HL-60/S4 treated with retinoic acid at 250 ng/mL for 4 days and 3 days (cell line): ENCODE measurements around the gene SLC6A19.

ENCODE experiments used
- in situ Hi-C: fragments of 300-500 bp; cut with MboI; formaldehyde crosslinking; loops from 2 replicates; pipeline ENCODE4 v1.7.0; 2022; ENCODE audit warnings: low sequenced_read_pairs

Gene SLC6A19

DNA sequence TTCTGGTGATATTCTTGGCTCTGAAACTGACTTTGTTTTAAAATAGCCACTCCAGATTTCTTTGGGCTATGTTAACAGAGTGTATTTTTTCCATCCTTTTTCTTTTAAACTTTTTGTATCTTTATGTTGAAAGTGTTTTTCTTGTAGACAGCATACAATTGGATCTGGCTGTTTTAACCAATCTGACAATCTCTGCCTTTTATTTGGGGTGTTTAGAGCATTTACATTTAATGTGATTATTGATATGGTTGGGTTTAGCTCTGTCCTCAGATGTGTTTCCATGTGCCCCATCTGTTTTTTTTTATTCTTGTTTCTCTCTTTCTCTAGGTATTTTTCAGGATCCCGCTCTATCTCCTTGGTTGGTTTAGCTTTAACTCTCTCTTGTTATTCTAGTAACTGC is 34.4 kb downstream of the SLC6A19 start:
- in situ Hi-C loops: no loop called here

DNA sequence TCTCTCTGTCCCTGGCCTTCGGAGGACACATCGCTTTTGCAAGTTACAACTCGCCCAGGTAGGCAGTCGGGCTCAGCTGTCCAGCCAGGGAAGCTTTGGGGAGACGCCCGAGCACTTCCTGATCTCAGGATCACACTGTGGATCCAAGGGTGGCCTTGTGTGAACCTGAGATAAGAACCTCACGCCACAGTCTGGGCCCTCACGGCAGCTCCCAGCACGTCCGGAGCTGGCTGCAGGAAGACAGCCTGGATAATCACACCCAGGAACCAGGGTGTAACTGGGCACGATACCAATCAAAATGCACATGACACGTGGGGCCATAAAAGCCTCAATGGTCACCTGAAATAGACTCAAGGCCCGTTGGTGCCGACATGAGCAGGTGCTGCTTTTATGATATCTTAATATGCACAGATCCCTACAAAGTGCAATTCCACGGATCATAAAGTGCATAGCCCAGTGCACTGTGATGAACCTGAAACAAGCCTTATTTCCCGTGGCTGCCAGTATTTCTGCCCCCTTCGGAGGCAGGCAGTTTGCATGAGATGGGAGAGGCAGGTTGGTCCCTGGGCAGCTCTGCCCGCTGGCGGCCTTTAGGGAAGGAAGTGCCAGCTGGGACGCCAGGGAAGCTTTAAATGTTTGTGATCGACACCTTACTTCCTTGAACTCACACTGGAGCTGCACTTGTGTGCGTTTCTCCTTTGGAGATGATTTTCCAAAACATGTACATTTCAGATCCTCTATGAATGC is 38.3 kb downstream of the SLC6A19 start:
- in situ Hi-C loops: no loop called here

GRCh38 chr5:1240496-1241260 is 39.3 kb downstream of the SLC6A19 start:
- in situ Hi-C loops: no loop called here

DNA sequence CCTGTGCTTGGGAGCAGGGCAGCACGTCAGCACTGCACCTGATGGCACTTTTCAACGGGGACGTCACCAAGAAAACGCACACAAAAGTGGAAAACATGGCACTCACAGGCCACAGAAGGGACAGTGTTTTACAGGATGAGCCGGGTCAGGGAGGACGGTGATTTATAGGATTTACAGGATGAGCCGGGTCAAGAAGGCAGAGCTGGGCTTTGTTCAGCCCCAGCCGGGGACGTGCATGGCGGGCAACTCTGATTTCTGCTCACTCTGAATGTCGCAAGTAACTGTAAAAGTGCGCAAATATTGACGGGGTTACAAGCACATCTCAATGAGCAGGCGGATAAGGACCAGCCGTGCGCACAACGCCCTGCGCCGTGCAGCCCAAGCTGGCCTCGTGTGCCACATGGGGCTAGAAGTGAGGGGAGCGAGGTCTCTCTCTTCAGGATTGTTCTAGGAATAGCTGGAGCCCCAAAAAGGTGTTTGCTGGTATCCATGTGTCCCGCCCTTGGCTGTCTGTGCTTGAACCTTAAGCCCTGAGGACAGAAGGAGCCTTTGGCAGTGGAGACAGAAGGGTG is 40.2 kb downstream of the SLC6A19 start:
- in situ Hi-C loops: no loop called here

- in situ Hi-C loops: no loop called here
Measured at GRCh38 chr5:1242733-1243486, 41.5 kb downstream of the SLC6A19 start.

- in situ Hi-C loops: no loop called here
Measured at GRCh38 chr5:1243487-1244130, 42.2 kb downstream of the SLC6A19 start.

DNA sequence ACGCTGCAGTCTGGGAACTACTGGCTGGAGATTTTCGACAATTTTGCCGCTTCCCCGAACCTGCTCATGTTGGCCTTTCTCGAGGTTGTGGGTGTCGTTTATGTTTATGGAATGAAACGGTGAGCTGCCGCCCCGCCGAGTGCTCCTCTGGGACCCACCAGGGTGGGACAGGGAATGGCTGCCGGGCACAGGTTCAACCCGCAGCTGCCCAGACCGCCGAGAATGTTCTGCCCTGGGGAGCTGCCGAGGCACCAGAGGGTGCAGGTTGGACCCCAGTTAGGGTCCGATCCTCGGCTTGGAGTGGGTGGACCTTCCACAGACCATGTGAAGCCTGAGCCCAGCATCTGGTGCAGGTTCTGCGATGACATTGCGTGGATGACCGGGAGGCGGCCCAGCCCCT is 42.9 kb downstream of the SLC6A19 start:
- in situ Hi-C loops: no loop called here

DNA sequence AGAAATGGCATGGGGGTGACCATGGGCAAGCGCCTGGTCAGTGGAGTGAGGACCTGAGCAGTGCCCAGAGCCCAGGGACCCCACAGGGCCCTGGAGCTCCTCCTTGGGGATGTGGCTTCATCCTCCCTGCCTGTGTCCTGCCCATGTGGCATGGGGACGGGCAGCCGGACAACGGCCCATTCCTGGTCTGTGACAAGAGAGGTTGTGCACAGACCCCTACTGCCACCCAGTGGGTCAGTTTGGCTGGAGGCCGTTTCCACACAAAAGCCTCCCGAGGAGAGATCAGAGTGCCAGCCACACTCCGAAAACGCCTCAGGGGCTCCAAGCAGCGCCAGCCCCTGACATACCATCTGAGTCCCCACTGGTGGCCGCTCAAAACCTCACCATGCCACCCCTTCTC is 43.6 kb downstream of the SLC6A19 start:
- in situ Hi-C loops: no loop called here

- in situ Hi-C loops: no loop called here
Measured at GRCh38 chr5:1245905-1246576, 44.6 kb downstream of the SLC6A19 start.

DNA sequence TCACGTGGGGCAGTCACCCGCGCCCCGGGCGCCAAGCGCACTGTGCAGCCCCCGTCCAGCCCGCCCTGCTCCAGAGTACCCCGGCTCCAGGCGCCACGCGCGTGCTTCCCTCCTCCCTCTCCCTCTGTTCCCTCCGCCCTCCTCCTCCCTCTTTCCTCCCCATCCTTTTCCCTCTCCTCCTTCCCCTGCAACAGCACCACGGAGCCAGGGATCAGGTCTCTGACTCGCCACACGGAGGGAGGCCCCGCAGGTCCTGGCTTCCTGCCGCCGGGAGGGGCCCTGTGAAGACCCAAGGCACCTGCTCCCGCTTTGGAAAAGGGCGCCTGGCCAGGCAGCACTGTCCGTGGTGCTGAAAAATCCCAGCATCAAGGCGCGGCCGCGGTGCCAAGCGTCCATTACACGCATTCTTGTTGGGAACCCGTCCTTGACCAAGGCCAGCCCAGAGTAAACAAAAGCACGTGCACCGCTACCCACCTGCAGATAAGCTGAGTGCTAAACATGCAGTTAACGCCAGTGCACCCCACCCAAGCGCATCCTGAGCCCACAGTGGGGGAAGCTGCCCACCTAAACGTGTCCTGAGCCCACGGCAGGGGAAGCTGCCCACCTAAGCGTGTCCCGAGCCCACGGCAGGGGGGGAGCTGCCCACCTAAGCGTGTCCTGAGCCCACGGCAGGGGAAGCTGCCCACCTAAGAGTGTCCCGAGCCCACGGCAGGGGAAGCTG is 45.5 kb downstream of the SLC6A19 start:
- in situ Hi-C loops: no loop called here

GRCh38 chr5:1247811-1248210 is 46.4 kb downstream of the SLC6A19 start:
- in situ Hi-C loops: no loop called here

DNA sequence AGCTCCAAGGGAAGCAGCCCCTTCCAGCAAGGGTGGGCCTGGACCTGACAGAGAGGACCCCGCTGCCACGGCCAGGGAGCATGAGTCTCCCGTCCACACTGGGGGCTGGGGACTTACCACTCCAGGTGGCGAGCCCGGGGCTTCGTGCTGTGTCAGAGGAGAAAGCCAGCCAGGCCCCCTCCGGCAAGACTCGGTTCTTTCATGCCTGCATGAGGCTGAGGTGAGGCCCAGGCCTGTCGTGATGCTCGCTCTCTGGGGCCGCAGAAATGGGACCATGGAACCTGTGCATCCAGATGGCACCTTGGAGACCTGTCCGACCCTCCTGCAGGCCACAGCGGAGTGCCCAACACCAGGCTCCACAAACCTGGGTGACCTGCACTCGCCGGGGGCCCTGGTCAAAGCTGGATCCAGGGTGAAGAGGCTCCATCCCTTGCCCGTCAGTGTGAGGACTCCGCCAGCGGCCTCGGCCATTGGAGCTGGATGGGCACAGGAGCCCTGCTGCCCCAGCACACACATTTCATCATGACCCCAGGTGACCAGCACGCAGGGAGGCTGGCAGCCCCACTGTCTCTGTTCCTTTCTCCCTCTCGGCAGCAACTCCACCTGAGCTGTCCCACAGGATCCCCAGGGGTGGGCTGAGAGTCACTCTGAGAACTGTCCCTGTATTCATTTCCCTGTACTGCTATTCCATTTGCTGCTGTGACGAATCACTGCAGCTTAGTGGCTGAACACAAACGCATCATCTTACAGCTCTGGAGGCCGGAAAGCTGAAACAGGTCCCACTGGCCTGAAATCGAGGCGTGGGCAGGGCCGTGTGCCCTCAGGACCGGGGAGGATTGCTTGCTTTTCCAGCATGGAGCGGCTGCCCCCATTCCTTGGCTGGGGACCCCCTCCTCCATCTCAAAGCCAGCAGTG is 48.2 kb downstream of the SLC6A19 start:
- in situ Hi-C loops: no loop called here

- in situ Hi-C loops: no loop called here
Measured at GRCh38 chr5:1251678-1252580, 50.5 kb downstream of the SLC6A19 start.

- in situ Hi-C loops: no loop called here
Measured at GRCh38 chr5:1252681-1253080, 51.3 kb downstream of the SLC6A19 start.

DNA sequence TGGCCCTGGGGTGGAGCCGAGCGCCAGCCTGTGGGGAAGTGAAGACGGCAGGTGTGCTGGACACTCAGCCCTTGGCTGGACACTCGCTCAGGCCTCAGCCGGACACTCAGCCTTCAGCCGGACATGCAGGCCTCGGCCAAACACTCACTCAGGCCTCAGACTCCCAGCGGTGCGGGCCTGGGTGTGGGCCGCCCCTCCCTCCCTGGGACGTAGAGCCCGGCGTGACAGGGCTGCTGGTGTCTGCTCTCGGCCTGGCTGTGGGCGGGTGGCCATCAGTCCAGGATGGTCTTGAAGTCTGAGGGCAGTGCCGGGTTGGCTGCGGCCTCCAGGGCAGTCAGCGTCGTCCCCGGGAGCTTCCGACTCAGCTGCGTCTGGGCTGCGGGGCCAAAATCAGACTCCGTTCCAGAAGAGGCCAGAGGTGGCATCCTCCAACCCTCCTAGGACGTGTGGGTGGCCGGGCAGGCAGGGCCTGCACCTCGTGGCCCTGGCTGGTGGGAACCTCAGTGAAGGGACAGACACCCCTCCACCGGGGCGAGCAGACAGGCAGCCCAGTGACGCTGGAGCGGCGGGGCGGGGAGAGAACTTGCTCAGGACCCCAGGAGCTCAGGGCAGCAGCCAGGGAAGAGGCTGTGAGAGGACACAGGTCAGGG is 52.2 kb downstream of the SLC6A19 start:
- in situ Hi-C loops: no loop called here

DNA sequence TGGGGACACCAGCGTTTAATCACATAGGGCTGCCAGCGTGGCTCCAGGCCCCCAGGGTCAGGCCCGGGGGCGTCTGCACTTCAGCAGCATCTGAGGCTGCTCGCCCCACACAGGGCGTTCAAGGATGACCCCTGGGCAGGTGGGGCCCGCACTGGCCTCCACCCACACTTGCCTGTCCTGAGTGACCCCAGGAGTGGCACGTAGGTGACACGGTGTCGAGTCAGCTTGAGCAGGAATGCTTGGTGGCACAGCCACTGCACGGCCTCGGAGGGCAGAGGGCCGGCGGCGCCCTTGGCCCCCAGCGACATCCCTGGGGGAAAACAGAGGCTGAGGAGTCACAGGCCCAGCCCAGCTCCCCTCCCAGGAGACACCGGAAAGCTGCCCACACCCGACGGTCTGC is 52.8 kb downstream of the SLC6A19 start:
- in situ Hi-C loops: no loop called here

GRCh38 chr5:1255081-1255561 is 53.7 kb downstream of the SLC6A19 start:
- in situ Hi-C loops: no loop called here
